GM20431 (cell line): ENCODE data around the gene SRSF5.

Experiments used
- in situ Hi-C: fragments of 300-500 bp; cut with MseI, MboI; formaldehyde crosslinking; loops from one replicate; pipeline ENCODE4 v1.15.0; 2020; ENCODE audit warnings: low sequenced_read_pairs; ENCODE audit not compliant: unreplicated experiment

Gene SRSF5

DNA sequence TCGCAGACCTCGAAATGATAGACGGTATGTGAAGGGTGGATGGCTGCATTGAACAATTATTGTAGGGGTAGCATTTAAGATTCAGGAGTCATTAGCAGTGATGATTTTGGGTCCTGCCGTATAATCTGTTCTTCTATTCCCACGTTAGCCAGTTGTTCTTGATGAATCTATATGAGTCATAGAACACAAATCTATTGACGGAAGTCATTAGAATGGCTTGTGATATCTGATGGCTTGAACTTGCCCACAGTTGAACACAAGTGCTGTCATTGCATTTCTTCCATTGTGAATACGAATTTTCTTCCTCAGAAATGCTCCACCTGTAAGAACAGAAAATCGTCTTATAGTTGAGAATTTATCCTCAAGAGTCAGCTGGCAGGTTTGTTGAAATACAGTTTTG, 1.9 kb downstream of the SRSF5 start:
- in situ Hi-C loops: no loop called here

DNA sequence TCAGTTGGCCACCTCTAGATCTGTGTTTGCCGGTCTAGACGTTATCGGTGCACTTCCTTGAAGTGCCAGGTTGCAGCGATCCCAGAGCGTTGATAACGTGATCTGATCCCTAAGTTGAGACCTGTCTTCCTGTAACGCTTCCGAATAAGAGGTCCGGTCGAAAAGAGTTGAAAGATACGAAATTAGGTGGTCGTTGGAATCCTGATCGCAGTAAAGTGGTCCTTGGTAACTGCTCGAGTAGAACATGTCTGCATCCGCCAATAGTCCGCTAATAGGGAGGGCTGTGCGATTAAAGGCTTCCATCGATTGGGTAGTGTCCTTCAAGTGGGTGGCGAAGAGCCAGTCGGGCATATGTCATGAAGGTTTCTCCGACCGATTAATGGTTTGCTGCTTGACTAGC, 2.7 kb downstream of the SRSF5 start:
- in situ Hi-C loops: no loop called here

DNA sequence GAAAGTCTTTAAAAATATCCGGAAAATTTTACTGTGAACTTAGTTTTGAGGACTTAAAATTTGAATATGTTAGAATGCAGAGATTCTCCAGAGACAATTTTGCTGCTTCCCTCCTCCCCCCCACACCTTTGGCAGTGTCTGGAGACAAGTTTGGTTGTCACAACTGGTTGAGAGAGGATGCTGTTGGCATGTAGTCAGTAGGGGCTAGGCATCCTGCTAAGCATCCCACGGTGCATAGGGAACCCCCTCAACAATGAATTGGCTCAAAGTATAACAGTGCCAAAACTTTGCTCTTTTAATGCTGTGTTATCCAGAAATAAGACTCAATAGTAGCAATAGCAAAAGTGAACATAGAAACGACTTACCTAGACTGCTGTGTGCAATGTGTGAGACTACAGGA, 3.6 kb downstream of the SRSF5 start:
- in situ Hi-C loops: no loop called here

DNA sequence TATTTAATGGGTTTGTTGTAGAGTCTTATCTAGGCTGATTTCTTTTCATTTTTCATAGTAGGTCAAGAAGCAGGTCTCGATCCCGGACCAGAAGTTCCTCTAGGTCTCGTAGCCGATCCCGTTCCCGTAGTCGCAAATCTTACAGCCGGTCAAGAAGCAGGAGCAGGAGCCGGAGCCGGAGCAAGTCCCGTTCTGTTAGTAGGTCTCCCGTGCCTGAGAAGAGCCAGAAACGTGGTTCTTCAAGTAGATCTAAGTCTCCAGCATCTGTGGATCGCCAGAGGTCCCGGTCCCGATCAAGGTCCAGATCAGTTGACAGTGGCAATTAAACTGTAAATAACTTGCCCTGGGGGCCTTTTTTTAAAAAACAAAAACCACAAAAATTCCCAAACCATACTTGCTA, 4.2 kb downstream of the SRSF5 start:
- in situ Hi-C loops: no loop called here

DNA sequence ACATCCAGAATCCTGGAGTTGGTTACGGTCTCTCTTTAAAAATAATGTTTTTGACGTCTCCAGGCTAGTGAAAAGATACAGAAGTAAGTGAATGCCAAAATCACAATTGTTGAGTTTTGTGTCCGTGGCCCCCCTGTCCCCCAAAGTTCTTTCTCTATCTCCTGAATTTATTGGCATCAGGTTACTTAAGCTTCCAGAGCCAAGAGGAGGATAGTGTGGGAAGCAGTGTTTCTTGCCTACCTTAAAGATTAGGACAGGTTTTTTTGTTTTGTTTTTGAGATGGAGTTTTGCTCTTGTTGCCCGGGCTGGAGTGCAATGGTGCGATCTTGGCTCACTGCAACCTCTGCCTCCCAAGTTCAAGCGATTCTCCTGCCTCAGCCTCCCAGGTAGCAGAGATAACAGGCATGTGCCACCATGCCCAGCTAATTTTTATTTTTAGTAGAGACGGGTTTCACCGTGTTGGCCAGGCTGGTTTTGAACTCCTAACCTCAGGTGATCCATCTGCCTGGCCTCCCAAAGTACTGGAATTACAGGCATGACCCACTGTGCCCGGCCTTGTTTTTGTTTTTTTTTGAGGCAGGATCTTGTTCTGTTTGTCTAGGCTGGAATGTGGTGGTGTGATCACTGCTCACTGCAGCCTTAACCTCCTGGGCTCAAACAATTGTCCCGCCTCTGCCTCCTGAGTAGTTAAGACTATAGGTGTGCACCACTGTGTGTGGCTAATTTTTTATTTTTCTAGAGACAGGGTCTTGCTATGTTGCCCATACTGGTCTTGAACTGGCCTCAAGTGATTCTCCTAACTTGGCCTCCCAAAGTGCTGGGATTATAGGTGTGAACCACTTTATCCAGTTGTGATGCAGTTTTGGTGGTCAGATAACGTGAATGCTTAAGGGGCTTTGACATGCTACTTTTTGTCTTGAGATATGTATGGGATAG, 5.4 kb downstream of the SRSF5 start:
- in situ Hi-C loops: no loop called here

DNA sequence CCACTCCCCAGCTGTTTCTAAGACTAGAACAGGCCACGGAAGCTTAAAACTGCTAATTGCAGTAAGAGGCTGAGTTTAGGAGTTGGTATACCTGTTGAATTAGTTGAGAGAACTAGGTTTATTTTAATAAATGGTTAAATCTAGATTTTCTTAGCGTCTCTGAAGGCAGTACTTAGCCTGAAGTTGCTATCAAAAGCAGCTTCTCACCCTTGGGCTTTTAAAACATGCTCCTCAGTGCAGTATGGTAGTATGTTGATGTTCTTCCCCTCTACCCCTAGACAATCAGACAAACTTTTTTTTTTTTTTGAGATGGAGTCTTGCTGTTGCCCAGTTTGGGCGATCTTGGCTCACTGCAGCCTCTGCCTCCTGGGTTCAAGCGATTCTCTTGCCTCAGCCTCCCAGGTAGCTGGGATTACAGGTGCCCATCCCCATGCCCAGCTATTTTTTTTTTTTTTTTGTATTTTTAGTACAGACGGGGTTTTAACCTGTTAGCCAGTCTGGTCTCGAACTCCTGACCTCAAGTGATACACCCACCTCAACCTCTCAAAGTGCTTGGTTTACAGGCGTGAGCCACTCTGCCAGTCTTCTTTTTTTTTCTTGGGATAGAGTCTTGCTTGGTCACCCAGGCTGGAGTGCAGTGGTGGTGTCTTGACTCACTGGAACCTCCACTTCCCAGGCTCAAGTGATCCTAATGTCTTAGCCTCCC, 6.8 kb downstream of the SRSF5 start:
- in situ Hi-C loops: no loop called here

DNA sequence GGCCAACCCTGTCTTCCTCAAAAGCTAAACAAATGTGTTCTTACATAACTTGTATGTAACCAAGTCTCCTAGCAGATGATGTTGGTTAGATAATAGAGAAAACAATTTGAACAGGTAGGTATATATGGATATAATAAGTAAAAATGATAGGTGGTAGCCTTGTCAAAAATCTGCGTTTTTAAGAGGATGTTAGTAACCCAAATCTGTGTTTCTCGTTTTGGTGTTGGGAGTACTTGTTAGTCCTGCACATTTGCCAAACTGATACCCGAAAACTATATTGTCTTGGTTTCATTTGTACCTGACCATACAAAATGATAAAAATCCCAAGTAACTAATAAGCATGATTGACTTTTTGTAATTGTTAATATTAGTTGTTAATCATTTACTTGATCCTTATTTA, 8.1 kb downstream of the SRSF5 start:
- in situ Hi-C loops: no loop called here

DNA sequence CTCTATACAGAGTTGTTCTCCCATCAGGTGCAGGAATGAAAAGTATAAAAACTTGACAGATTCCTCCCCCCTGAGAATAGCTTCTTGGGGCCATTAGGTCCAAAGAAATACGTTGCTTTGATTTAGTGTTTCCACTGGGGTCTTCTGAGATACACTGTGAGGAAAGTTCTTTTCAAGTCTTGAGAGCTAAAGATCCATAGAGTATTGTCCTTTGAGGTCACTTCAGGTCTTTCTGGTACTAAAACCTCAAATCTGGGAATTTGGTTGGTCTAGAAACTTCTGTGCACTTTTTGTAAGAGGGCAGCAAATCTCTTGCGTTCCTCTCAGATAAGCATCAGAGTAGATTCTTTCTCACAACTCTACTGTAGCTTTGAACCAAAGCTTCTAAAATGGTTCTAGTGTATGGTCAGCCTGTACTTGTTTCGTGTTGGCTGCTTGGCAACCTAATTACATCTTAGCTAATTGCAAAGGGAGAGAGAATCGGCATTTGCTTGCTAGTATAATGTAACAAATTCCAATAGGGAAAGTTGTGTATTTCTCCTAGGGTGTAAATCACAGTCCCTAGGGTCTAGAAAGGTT, 10.0 kb downstream of the SRSF5 start:
- in situ Hi-C loops: no loop called here

DNA sequence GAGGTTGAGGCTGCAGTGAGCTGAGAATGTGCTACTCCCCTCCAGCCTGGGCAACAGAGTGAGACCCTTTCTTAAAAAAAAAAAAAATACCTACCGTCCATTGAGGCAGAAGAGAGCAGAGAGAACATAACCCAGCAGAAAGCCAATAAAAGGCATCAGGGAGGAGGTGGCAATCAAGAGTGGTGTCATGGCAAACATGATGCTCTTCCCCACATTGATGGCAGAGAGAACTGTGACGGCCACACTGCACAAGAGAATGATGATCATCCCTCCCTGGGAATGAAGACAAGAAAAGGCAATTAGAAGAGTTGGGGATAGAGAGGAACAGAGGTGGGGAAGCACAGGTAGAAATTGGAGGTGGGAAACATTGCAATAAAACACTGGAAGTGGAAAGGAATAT, 12.1 kb downstream of the SRSF5 start:
- in situ Hi-C loops: no loop called here

DNA sequence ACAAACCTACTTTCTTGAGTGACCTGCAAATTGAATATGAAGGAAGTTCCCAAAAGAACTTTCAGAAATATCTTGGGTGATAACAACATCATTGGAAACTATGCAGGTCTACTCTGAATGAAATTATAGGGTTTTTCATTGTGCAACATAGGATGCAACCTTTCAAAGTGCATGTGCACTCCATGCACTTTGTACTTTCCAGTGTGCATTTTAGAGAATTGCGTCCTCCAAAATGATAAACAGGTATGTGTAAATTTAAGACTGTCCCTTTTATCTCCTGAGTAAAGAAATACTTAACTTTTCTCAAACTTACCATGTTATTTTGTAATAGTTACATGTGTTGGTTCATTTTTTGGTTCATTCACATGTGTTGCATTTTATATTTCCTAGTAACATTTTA, 13.2 kb downstream of the SRSF5 start:
- in situ Hi-C loops: no loop called here

DNA sequence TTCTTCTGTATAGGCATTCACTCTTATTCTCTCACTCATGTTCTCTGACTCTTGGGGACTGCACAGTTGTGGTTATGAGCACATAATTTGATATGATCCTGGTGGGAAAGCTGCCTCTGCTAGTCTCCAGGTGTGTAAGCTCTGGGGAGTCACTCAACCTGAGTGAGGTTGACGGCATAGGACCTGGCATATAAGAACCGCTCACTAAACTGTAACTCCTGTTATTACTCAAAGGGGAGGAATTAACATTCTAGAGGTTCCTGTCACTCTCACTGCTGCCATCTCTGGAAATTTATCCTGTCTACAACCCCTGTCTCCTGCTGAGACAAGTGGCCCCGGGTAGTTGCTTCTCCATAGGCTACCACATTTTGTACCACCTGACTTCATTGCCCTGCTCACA, 14.0 kb downstream of the SRSF5 start:
- in situ Hi-C loops: no loop called here

DNA sequence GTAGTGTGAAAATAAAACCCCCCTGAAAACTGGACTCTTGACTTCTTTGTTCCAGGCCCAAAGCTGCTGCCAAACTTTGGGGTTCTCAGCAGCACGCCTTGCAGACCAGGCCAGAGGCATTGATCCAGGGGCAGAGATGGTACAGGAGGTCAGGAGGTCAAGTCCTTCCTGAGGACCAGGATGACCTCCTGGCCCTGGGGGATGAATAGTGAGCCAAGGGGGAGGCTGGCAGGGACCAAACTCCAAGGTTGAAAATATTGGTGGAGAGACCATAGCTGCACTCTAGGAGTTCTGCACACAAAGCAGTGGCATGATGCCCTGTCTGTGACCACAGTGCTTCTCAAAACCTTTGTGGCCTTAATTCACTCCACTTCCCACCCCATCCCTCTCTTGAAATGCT, 18.0 kb downstream of the SRSF5 start:
- in situ Hi-C loops: no loop called here

DNA sequence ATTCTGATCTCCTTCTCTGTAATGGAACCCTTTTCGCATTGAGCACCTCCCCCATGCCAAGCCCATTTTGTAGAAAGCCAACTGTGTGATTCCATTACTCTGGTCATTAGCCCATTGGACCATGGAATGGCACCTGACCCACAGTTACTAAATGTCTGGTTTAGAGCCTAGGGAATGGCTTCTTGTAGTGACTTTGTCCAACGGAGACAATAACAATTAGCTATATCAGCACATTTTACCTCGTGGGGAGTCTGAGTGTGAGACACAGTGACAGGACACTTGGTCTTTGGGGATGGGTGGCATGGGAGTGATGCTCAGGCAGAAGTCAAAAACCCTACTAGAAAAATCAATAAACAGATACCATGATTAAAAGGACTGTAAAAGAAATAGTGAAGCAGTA, 19.7 kb downstream of the SRSF5 start:
- in situ Hi-C loops: no loop called here

DNA sequence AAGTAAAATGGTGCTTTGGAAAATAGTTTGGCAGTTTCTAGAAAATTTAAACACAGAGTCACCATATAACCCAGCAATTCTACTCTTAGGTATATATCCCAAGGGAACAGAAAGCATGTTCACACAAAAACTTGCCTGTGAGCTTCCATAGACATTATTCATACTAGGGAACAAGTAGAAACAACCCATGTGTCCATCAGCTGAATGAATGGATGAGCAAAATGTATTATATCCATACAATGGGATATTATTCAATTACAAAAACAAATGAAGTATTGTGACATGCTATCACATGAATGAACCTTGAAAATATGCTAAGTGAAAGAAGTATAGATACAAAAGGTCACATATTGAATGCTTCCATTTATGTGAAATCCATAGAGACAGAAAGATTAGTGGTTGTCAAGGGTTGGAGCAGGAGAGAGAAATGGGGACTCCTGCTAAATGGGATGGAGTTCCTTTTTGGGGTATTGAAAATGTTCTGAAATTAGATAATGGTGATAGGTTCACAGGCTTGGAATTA, 22.2 kb downstream of the SRSF5 start:
- in situ Hi-C loops: no loop called here

DNA sequence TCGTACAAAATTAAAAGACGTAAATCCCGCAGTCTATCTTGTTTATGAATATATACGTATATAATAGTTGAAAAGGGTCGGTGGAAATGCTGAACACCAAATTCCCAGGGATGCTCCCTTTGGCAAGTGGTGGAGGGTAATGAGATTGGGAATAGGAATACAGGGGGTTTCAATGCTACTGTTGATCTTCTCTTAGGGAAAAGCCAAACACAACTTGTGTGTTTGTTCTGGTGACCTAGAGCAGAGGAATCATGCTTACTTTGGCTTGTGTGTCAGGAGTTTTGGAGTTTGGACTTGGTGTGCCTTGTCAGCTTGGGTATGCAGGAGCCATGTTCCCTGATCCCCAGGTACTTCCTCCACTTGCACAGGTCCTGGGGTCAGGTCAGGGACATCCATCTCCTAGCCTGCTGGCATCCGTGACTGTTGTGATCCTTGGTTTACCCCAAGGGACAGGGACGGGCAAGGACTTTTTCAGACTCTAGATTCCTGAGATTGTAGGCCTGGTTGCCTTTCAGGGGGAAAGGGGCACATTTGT, 26.0 kb downstream of the SRSF5 start:
- in situ Hi-C loops: no loop called here

DNA sequence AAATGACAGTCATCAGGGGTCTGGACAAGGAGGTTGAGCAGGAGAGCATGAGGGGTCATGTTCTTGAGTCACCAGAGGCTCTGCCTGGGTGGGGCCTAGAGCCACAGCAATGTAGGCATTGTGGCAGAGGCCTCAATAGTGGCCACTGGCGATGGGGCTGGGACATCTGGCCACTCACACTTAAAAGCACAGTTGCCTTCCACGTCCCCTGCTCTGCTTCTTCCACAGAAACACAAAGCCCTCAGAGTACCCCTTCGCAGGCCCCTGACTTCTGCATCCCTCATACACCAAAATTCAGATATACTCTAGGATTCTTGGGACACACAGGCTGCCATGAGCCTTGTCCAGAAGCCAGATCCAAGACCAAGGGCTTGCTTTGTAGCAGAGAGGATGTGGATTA, 27.8 kb downstream of the SRSF5 start:
- in situ Hi-C loops: no loop called here

DNA sequence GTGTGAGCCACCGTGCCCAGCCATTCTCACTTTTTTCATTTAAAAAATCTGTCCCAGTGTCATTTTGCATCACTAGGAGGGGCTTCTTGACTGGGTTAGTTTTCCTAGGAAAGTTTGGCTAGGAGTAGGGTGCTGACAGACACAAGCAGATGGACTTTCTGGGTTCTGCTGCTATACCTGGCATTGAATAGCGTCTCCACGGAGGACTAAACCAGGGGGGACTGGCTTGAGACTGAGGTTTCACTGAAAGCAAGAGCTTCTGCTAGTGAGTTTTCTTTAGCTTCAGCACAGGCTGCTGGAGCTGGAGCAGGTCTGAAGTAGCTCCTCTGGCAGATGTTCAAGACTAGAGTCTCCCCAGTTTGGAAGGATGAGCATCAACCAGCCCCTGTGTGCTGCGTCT, 28.7 kb downstream of the SRSF5 start:
- in situ Hi-C loops: no loop called here

DNA sequence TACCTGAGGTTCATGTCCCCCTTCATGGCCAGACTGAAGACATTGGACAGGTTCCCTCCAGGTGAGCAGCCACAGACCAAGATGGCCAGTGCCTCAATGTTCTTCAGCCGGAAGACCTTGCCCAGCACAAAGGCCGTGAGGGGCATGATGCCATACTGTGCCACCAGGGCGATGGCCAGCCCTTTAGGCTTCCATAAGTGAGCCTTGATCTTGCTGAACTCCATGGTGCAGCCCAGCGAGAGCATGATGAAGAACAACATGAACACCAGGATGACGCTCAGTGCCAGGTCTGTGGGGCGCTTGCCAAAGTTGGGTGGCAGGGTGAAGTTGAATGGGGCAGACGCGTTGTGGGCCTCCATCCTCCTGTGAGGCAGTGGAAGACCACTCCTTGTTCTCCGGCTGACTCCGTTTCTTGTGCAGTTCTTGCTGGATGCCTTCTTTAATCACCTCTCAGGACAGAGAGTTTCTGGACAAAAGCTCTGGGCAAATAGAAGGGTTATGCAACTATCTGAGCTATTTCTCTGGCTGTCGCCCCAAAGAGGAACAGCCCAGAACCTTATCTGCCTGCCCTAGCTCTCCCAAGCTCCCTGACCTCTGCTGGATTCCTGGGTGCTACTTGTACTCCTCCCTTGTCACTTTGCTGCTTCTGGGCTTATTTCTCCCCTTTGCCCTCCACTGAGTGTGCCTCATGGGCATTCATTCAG, 30.0 kb downstream of the SRSF5 start, which contains the start of gene SLC10A1:
Gene SLC10A1, minus strand, starts transcription at position 445 of the 704 bp plus-strand sequence. Its CDS starts 86 bp downstream, at position 359.
- in situ Hi-C loops: no loop called here

DNA sequence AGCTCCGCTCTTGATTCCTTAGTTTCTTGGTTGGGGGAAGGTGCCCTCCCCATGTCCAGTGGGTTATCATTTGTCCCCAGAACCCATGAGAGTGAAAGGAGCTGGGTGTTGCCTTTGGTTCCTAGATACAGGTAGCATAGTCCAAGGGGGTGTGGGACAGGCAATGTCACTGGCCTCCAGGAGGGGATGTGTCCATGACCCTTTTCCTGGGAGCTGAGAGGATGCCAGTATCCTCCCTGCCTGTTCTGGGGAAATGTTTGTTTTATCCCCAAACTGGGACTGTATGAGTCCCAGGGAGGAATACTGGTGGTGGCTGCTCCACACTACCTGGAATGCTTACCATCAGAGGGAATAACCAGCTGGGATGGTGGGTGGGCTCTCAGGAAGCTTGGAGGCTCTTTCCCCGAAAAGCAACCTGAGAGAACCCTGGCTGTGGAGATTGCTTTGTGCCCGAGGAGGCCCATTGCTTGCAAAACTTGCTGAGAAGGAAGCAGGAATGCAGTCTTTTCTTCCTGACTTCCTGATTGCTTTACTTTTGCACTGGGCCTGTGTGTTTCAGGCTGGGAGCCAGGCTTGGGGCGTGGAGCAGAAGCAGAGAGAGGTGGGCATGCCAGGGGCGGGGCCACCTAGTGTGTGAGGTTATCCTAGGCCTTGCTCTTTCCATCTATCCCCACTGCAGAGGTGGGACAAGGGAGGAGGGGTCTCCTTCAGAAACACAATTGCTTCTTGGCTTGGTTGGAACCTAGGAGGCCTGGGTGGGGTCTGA, 30.8 kb downstream of the SRSF5 start:
- in situ Hi-C loops: no loop called here
